Left forelimb (tissue), 1 donor: ENCODE results near the gene SMARCD1.
"Not testable (repeated sequence)": the region's sequence is repeated elsewhere in the genome, so short reads cannot be mapped to it uniquely, and the experiment has no call there.

Experiments used
- DNase-seq: peaks from one replicate; pipeline ENCODE4 v3.0.0-alpha.2; 2018; ENCODE audit warnings: low spot score

SMARCD1 gene

DNA sequence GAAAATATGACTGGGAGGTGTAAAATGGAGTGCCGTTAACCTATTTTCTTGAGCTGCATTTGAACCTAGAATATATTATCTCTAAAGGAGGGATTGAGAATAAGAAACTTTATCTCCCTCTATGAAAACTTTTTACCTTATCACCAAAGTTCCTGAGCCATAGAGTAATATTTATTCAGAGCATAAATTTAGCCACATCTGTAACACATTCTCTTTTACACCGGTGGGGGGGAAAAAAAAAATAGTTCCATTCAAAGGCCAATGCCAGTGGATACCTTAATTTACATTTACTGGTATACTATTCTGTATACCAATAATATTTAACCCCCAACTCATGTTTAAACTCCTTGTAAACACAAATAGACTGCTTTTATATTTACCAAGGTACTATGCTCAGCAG, 60.3 kb downstream of the SMARCD1 start:
- no peak for DNase-seq

DNA sequence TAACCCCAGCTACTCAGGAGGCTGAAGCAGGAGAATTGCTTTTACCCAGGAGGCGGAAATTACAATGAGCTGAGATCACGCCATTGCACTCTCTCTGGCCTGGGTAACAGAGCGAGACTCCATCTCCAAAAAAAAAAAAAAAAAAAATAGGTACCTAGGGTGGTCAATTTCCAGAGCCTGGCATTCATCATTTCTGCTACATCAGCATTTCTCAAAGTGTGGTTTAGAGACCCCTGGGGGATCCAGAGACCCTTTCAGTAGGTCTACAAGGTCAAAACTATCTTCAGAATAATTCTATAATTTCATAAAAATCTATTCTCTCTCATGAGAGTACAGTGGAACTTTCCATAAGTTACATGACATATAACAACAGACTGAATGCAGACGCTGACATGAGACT, 62.1 kb downstream of the SMARCD1 start:
- DNase-seq: no peak

DNA sequence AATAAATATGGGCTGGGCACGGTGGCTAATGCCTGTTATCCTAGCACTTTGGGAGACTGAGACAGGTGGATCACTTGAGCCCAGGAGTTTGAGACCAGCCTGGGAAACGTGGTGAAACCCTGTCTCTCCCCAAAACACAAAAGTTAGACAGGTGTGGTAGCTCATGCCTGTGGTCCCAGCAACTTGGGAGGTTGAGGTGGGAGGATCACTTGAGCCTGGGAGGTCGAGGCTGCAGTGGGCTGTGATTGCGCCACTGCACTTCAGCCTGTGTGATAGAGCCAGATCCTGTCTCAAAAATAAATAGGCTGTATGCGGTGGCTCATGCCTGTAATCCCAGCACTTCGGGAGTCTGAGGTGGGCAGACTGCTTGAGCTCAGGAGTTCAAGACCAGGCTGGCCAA, 62.9 kb downstream of the SMARCD1 start:
- not testable (repeated sequence) for DNase-seq

DNA sequence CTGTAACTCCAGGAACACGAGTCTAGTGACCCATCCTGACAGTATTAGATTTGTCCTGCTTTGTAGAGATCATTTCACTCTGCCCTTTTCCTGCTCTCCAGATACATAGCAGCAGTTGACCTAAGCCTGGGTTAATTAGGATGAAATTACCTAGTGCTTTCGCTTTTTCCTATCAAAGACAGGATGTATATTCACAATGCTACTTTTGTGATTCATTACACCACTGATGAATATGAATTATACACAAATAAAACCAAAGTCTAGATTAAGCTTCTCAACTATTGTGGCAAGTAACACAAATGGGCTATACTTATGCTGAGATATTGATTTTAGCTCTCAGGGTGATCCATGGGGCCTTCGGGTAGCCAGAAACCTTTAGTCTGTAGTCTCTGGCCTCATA, 64.2 kb downstream of the SMARCD1 start:
- DNase-seq: no peak
